GM10266 (cell line): ENCODE results near the gene SLC26A5.

ENCODE experiments used
- DNase-seq: peaks from one replicate; pipeline ENCODE4 v3.0.0; 2012; ENCODE audit errors: extremely low spot score
- TF ChIP-seq, protein P1 (sequence below): IDR thresholded peaks from 2 replicates; pipeline ENCODE4 v1.5.1; 2012; ENCODE audit warnings: mild to moderate bottlenecking, low read depth; ENCODE audit not compliant: control insufficient read depth, insufficient read depth; ENCODE audit errors: missing control alignments

SLC26A5 gene

DNA sequence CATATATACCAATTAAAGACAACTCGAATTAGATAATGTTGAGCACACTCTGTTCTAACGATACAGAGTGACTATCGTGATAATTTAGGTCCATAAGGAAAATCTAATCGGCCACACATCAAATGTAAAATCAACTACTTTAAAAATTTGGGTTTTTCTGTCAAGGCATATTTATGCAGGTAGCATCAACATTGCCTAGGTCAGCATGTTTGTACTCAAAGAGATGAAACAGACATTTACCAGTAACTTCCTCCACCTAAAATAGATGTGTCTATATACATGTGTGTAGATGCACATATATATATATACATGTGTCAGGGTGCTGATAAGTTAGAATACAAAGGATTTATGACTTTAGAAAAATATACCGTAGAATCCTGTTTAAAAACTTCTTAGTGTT lies 76.6 kb downstream of the SLC26A5 start:
- no peak for DNase-seq
- TF ChIP-seq, protein P1, sequence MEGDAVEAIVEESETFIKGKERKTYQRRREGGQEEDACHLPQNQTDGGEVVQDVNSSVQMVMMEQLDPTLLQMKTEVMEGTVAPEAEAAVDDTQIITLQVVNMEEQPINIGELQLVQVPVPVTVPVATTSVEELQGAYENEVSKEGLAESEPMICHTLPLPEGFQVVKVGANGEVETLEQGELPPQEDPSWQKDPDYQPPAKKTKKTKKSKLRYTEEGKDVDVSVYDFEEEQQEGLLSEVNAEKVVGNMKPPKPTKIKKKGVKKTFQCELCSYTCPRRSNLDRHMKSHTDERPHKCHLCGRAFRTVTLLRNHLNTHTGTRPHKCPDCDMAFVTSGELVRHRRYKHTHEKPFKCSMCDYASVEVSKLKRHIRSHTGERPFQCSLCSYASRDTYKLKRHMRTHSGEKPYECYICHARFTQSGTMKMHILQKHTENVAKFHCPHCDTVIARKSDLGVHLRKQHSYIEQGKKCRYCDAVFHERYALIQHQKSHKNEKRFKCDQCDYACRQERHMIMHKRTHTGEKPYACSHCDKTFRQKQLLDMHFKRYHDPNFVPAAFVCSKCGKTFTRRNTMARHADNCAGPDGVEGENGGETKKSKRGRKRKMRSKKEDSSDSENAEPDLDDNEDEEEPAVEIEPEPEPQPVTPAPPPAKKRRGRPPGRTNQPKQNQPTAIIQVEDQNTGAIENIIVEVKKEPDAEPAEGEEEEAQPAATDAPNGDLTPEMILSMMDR = no peak

DNA sequence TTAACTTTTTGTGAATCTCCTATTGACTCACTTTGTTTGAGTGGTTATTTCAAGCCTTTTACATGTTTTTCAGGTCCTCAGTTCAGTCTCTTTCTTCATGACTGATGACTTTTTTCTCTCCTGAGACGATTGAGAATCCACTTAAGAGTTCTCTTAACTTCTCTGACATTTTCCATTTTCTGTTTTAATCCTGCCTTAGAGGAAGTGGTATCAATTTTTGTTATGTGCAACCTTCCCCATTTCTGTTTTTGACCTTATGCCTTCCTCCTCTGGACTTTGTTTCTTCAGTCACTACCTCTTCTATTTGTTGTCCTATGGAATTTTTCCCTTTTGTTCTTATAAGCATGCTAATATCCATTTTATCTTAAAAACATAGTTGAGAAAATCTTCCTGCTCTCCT lies 96.2 kb downstream of the SLC26A5 start:
- DNase-seq = no peak
- TF ChIP-seq, protein P1 = no peak

DNA sequence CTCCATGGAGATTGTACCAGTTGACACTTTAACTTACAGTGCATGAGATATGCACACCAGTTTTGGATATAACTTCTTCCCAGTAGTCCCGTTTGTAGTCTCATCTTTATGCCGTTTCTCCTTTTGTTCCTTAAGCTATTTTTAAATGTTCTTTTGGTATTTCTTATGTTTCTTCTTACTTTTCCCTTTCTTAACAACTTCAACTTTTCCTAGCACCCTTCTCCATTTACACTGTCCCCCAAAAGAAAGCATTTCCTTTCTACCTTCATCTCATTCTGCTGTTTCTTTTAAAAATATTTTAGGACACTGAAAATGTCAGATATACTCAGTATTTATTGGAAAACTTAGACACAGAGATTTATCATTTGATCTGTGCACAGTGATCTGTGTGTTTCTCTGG lies 97.0 kb downstream of the SLC26A5 start:
- TF ChIP-seq, protein P1 = no peak
- DNase-seq = no peak

DNA sequence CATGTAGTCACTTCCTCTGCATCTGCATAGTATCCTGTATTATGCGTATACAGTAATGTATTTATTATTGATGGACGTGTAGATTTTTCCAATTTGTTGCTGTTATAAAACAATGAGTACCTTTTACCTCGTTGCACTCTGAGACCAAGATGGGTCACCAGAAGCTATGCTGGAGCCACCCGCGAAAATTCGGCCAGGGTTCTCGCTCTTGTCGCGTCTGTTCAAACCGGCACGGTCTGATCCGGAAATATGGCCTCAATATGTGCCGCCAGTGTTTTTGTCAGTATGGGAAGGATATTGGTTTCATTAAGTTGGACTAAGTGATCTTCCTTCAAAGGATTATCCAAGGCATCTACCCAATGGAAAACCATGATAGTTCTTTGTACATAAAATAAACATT lies 97.6 kb downstream of the SLC26A5 start:
- TF ChIP-seq, protein P1 = no peak
- DNase-seq = no peak

DNA sequence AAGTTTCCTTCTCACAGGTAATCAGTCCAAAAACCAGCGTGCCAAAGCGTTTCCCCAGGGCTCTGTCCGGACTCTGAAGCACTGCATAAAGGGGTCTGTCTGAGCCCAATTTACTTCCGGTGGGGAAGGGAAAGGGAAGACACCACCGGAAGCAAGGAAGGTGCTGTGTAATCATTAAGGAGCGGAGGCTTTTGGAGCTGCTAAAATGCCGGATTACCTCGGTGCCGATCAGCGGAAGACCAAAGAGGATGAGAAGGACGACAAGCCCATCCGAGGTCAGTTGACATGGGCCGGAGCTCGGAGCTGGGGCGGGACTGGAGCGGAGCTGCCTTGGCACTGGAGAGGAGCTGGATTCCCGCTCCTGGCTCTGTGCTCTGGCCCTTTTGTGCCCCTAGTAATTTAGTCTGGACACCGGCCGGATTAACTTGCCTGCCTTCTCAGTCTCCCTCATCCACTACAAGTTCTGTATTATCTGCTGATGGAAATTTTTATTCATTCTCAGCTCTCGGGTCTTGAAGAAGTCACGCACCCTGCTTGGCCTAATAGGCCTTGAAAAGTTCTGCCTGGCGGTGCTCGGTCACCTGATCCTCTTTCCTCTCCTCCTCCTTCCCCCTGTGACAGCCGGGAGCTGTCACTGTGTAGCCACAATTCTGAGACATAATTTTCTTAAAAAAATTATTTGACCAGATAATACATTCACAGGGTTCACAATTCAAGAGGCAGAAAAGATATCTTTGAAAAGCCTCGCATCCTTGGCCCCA lies 98.3 kb downstream of the SLC26A5 start, which contains the start of gene PSMC2:
TSS of gene PSMC2 (plus strand) at position 137 of the 761 bp plus-strand sequence. CDS start at position 206, 69 bp downstream.
- DNase-seq = peak; percentile 77
- TF ChIP-seq, protein P1 = no peak

DNA sequence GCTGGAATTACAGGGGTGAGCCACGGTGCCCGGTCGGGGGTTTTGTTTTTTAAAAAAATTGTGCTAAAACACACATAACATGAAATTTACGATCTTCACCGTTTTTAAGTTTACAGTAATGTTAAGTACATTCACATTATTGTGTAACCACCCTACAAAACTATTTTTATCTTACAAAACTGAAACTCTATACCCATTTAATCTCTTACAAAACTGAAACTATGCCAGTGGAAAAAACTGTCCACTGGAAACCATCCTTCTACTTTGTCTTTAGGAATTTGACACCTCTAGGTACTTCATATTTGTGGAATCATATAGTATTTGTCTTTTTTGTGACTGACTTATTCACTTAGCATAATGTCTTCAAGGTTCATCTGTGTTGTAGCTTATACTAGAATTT lies 99.6 kb downstream of the SLC26A5 start:
- no peak for DNase-seq
- TF ChIP-seq, protein P1 = no peak

DNA sequence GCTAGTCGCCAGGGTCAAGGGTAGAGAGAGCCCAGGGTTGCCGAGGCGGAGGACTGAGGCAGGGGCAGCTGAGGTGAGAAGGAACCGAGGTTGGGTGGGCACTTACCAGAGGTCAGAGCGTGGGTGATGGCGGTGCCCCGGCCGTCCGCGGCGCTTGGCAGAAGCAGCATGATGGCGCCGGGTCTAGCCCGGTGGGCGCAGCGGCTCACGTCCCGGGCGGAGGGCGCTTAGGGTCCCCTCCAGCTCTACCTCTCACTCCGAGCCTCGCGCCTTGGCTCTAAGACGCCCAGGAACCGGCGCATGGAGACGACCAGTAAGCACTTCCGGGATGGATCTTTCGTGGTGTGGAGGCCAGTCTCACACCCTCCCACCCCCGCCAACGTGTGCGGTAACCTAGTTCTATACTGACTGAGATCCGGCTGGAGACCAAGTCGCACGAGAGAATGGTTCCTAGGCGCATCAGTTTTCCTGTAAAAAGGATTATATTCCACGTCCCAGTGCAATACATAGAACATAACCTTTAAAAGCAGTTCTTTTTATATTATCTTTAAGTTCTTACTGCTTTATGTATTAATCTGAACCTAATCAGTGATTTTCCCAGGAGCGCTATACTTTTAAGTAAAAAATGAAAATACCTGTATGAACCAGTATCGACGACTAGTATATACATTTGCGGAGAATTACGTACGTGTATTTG lies 101.4 kb downstream of the SLC26A5 start, which contains the start of gene DNAJC2:
TSS of gene DNAJC2 (minus strand) at position 315 of the 697 bp plus-strand sequence. CDS start at position 170, 145 bp downstream.
- DNase-seq = peak; percentile 84
- TF ChIP-seq, protein P1 = no peak
